SIG-M5 (cell line): ENCODE measurements around the gene IRX3.

Experiments used
- DNase-seq: peaks from one replicate; lab custom pipeline; 2025; lab: John Stamatoyannopoulos, UW

IRX3 gene

GRCh38 chr16:54290833-54291655 lies 4.5 kb upstream of the IRX3 start:
- DNase-seq, result no peak

- DNase-seq, result no peak
Measured at GRCh38 chr16:54289945-54290832, 3.6 kb upstream of the IRX3 start.

GRCh38 chr16:54289242-54289944 lies 2.8 kb upstream of the IRX3 start:
- no peak for DNase-seq

GRCh38 chr16:54288835-54289241 lies 2.3 kb upstream of the IRX3 start:
- DNase-seq, result no peak

- DNase-seq, result no peak
Measured at GRCh38 chr16:54288030-54288834, 1.6 kb upstream of the IRX3 start.

- no peak for DNase-seq
Measured at GRCh38 chr16:54287131-54288029, 793 bp upstream of the IRX3 start.

GRCh38 chr16:54286090-54286365 lies 559 bp downstream of the IRX3 start:
- no peak for DNase-seq

GRCh38 chr16:54285414-54286089 lies 1.0 kb downstream of the IRX3 start:
- DNase-seq, result no peak

GRCh38 chr16:54284931-54285413 lies 1.6 kb downstream of the IRX3 start:
- no peak for DNase-seq

GRCh38 chr16:54284319-54284930 lies 2.2 kb downstream of the IRX3 start:
- no peak for DNase-seq

- DNase-seq, result no peak
Measured at GRCh38 chr16:54283725-54284318, 2.8 kb downstream of the IRX3 start.

- DNase-seq, result no peak
Measured at GRCh38 chr16:54282928-54283724, 3.5 kb downstream of the IRX3 start.

GRCh38 chr16:54282202-54282927 lies 4.2 kb downstream of the IRX3 start:
- DNase-seq, result no peak

GRCh38 chr16:54281535-54282201 lies 4.9 kb downstream of the IRX3 start:
- DNase-seq, result no peak

- no peak for DNase-seq
Measured at GRCh38 chr16:54280751-54281150, 5.8 kb downstream of the IRX3 start.

- no peak for DNase-seq
Measured at GRCh38 chr16:54277845-54278703, 8.5 kb downstream of the IRX3 start.
